ENCODE data around the gene CXCL16.

CXCL16 gene

DNA sequence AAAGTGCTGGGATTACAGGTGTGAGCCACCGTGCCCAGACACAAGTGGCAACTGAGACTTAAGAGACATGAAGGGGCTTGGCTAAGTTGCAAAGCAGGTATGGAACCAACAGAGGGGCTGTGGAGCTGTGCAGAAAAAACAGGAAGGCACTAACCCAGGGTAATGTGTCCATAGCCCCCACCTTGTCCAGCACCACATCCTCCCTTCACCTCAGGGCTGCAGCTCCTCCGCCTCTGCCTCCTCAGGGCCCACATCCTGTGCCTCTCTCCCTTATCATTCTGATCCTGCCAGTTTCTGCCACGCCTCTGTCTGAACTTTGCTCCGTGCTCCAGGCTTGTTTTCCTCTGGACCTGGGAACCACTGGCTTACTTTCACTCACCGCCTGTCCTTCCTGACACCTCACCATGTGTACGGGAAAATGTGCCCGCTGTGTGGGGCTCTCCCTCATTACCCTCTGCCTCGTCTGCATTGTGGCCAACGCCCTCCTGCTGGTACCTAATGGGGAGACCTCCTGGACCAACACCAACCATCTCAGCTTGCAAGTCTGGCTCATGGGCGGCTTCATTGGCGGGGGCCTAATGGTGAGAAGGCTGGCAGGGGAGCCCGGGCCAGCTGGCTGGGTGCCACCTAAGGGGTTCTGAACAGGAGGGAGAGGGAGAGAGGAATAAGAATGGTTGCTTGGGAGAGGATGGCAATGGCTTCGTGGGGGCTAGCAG lies 31.9 kb upstream of the CXCL16 start, which contains the start of gene TM4SF5:
TM4SF5 (plus strand) TSS at position 368 of the 716 bp plus-strand sequence; CDS start at position 405, 37 bp downstream.
- no peaks in the 10 kb centered on the region for H3K36me3 ChIP-seq
- H3K27ac ChIP-seq, result no peak within 1 kb of the TSS
- no peak for DNase-seq
- TF ChIP-seq, protein P1, sequence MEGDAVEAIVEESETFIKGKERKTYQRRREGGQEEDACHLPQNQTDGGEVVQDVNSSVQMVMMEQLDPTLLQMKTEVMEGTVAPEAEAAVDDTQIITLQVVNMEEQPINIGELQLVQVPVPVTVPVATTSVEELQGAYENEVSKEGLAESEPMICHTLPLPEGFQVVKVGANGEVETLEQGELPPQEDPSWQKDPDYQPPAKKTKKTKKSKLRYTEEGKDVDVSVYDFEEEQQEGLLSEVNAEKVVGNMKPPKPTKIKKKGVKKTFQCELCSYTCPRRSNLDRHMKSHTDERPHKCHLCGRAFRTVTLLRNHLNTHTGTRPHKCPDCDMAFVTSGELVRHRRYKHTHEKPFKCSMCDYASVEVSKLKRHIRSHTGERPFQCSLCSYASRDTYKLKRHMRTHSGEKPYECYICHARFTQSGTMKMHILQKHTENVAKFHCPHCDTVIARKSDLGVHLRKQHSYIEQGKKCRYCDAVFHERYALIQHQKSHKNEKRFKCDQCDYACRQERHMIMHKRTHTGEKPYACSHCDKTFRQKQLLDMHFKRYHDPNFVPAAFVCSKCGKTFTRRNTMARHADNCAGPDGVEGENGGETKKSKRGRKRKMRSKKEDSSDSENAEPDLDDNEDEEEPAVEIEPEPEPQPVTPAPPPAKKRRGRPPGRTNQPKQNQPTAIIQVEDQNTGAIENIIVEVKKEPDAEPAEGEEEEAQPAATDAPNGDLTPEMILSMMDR (IDR thresholded peaks at IDR 0.05; ENCODE audit: low read depth, low read length), result no peak
- H3K9me3 ChIP-seq (ENCODE audit: severe bottlenecking), result no peaks in the 10 kb centered on the region
- no peaks in the 10 kb centered on the region for H3K27me3 ChIP-seq (ENCODE audit: insufficient read depth, low read depth, severe bottlenecking)
- H3K4me3 ChIP-seq (ENCODE audit: low read depth, low read length), result no peak within 1 kb of the TSS

DNA sequence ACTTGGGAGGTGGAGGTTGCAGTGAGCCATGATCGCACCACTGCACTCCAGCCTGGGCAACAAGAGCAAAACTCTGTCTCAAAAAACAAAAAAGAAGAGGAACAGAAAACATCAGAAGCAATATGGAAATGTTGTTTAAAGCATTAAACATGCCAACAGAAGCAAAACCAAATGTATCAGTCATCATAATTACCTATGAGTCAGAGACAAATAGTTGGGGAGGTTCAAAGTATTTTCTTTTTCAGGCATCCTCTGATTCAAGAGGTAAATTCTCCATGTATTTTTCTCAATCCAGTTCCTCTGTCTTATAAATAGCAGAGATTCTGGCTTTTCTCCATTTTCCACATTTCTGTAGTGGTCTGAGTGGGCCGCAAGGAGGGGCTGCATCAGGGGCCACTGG lies 29.9 kb upstream of the CXCL16 start:
- DNase-seq, result no peak
- Histone ChIP-seq H3K4me3 (ENCODE audit: low read depth, low read length) (no peak overlapping the region), H3K36me3 (no peaks in the 10 kb centered on the region), H3K9me3 (ENCODE audit: severe bottlenecking) (no peaks in the 10 kb centered on the region), H3K27ac (no peak overlapping the region), H3K27me3 (ENCODE audit: insufficient read depth, low read depth, severe bottlenecking) (no peaks in the 10 kb centered on the region)
- TF ChIP-seq, protein P1 (IDR thresholded peaks at IDR 0.05; ENCODE audit: low read depth, low read length), result no peak

DNA sequence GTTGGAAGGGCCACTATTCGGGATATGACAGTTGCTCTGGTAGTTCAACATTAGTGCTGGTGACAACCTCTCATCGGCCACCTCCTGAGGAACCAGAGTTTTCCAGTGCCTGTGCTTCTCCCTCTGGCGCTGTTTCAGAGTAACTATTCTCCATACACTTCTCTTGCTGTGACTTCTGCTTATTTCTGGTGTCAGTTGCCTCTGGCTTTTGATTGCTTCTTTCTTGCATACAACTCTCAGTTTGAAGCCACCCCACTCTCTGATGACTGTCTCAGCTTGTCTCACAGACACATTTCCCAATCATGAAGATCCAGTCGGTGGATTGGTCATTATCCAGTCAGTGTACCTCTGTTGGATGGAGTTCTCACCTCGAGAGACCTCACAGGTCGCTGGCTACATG lies 28.6 kb upstream of the CXCL16 start:
- no peaks in the 10 kb centered on the region for H3K36me3 ChIP-seq
- H3K4me3 ChIP-seq (ENCODE audit: low read depth, low read length), result no peak overlapping the region
- H3K9me3 ChIP-seq (ENCODE audit: severe bottlenecking), result no peaks in the 10 kb centered on the region
- no peak for DNase-seq
- H3K27ac ChIP-seq, result no peak overlapping the region
- TF ChIP-seq, protein P1 (IDR thresholded peaks at IDR 0.05; ENCODE audit: low read depth, low read length), result no peak
- no peaks in the 10 kb centered on the region for H3K27me3 ChIP-seq (ENCODE audit: insufficient read depth, low read depth, severe bottlenecking)

- DNase-seq, result no peak
- TF ChIP-seq, protein P1 (IDR thresholded peaks at IDR 0.05; ENCODE audit: low read depth, low read length), result no peak
- no peaks in the 10 kb centered on the region for H3K27me3 ChIP-seq (ENCODE audit: insufficient read depth, low read depth, severe bottlenecking)
- no peaks in the 10 kb centered on the region for H3K9me3 ChIP-seq (ENCODE audit: severe bottlenecking)
- no peak overlapping the region for H3K27ac ChIP-seq
- no peak overlapping the region for H3K4me3 ChIP-seq (ENCODE audit: low read depth, low read length)
- H3K36me3 ChIP-seq, result no peaks in the 10 kb centered on the region
Measured at GRCh38 chr17:4766723-4767122, 27.0 kb upstream of the CXCL16 start.

DNA sequence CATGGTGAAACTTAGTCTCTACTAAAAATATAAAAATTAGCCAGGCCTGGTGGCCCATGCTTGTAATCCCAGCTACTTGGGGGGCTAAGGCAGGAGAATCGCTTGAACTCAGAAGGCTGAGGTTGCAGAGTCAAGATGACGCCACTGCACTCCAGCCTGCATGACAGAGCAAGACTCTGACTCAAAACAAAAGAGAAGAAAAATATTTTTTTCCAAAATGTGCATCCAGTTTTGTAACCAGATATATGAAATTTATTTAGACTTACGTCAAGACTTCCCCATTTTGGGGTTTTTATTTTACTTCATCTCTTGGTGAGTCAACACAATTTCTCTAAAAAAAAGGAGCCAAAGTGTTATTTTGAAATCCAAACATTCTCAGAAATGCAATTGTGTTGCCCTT lies 26.5 kb upstream of the CXCL16 start:
- TF ChIP-seq, protein P1 (IDR thresholded peaks at IDR 0.05; ENCODE audit: low read depth, low read length), result no peak
- H3K4me3 ChIP-seq (ENCODE audit: low read depth, low read length), result no peak overlapping the region
- H3K36me3 ChIP-seq, result no peaks in the 10 kb centered on the region
- no peaks in the 10 kb centered on the region for H3K27me3 ChIP-seq (ENCODE audit: insufficient read depth, low read depth, severe bottlenecking)
- H3K27ac ChIP-seq, result no peak overlapping the region
- DNase-seq, result no peak
- no peaks in the 10 kb centered on the region for H3K9me3 ChIP-seq (ENCODE audit: severe bottlenecking)

GRCh38 chr17:4764595-4764994 lies 24.9 kb upstream of the CXCL16 start:
- Histone ChIP-seq H3K27ac (no peak overlapping the region), H3K4me3 (ENCODE audit: low read depth, low read length) (no peak overlapping the region)
- no peak for DNase-seq

More at GRCh38 chr17:4764595-4764994, 24.9 kb upstream of the CXCL16 start:
- Histone ChIP-seq H3K9me3 (ENCODE audit: severe bottlenecking) (no peaks in the 10 kb centered on the region), H3K36me3 (no peaks in the 10 kb centered on the region), H3K27me3 (ENCODE audit: insufficient read depth, low read depth, severe bottlenecking) (no peaks in the 10 kb centered on the region)
- TF ChIP-seq, protein P1 (IDR thresholded peaks at IDR 0.05; ENCODE audit: low read depth, low read length), result no peak

Data from WERI-Rb-1 (cell line).